Stimulated activated CD8-positive, alpha-beta memory T cell treated with anti-CD3 and anti-CD28 coated beads, Interleukin-15, amount 100 ng/mL, for 1 hour (primary cell): ENCODE data around the gene BTBD9.

Experiments
- DNase-seq: peaks from one replicate; pipeline ENCODE4 v3.0.0-alpha.2; 2020; ENCODE audit warnings: low read depth

The BTBD9 gene

DNA sequence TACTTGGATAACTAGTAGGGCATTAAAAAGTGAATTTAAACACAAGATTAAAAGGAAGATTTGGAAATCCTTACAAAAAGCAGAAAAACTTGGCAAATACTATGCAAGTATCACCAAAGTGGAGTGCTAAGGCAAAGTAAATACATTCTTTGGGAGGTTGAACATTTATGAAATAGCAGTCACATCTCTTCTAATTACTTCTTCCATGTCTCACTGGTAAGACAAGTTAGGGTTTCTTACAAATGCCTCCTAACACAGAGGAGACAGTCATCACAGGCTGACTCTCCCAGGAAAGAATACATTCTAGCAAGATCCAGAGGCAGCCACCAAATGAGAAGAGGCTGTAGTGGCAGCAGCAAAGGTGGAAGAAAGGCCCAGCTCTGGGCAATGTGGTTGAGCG, 298.2 kb downstream of the BTBD9 start:
- DNase-seq: no peak

GRCh38 chr6:38339914-38340313, 299.8 kb downstream of the BTBD9 start:
- no peak for DNase-seq

DNA sequence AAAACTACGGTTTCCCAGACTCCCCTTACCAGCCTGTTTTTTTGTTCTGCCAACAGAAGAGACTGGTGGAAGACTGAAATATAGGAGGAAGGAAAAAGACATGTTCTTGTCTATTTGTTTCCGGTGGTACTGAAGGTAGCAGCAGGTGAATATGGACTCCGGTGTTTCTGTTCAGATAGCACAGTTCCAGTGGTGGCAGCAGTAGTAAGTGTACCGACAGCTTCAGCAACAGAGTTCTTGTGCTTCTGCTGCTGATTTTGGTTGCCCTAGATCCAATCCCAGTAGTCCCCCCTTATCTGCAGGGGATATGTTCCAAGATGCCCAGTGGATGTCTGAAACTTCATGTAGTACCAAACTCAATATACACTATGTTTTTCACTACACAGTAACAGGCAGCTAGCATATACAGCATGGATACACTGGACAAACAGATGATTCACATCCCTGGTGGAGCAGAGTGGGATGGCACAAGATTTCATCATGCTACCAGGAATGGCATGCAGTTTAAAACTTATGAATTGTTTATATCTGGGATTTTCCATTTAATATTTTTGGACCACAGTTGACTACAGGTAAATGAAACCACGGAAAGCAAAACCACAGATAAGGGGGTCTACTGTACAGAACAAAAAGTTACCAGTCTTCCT, 301.8 kb downstream of the BTBD9 start:
- no peak for DNase-seq

DNA sequence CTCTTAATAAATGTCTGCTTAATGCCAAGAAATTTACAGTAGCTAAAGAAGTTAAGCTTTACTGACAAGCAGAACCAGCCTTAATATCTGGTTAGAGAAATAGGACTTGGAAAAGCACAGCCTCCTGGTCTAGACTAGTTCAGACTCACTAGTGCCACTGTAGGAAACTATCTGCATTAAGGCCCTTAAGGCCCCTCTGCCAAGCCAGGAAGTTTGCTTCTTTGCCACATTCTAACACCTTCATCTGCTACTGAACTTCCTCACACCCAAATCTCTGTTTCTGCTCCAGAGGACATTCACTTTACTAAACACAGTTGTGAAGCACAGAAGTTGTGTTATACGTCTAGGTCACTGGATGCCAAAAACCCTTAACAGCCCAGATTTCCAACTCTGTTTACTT, 302.8 kb downstream of the BTBD9 start:
- DNase-seq: no peak

- no peak for DNase-seq
Measured at GRCh38 chr6:38326837-38327236, 312.9 kb downstream of the BTBD9 start.

DNA sequence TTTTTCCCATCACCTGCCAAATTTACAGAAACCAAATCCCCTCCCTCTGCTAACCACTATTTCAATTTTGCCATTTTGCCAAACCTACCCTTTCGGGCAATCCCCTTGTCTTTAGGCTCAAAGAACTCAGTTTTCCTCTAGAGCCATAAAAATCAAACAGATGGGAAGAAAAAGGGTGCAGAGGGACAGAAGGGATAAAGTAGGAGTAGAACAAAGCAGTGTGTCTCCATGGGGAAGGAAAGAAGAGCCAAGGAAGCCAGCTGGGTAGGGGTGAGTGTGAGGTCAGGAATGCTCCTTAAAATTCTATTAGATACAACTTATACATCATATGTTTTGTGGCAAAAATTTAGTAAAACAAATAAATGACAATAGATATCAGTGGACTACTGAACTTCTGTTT, 316.5 kb downstream of the BTBD9 start:
- DNase-seq: no peak

- no peak for DNase-seq
Measured at GRCh38 chr6:38322138-38322537, 317.6 kb downstream of the BTBD9 start.

DNA sequence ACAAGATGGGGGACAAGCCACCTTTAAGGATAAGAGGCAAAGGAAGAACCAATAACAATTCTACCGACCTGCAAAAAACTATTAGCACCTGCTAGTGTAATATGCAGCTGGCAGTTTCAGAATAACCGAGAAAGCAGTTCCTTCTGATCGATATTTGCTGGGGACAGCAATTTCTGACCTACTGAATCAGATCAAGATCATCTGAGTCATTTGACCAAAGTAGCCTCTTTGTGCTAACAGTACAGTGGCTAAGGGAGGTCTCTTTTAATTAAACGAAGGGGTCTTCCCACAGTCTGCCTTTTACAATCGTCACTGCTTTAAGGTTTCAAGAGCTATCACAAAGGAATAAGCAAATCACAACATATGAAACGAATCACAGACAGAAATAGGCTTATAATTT, 318.9 kb downstream of the BTBD9 start:
- no peak for DNase-seq

GRCh38 chr6:38320358-38320757, 319.4 kb downstream of the BTBD9 start:
- no peak for DNase-seq

- DNase-seq: no peak
Measured at GRCh38 chr6:38319256-38320212, 320.2 kb downstream of the BTBD9 start.

DNA sequence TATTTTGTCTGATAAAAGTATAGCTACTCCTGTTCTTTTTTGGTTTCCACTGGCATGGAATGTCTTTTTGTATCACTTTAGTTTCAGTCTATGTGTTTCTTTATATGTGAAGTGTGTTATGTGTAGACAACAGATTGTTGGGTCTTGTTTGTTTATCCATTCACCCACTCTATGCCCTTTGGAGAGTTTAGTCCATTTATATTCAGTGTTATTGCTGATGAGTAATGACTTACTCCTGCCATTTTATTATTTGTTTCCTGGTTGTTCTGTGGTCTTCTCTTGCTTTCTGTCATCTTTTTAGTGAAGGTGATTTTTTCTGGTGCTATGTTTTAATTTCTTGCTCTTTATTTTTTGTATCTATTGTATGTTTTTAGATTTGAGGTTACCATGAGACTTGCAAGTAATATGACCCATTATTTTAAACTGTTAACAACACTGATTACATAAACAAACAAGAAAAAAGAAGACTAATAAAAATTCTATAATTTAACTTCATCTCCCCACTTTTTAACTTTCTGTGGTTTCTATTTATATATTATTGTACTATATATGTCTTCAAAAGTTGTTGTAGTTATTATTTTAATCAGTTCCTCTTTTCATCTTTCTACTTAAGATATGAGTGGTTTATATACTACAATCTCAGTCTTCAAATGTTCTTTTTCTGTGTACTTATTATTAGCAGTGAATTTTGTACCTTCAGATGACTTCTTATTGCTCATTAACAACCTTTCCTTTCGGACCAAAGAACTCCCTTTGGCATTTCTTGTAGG, 323.4 kb downstream of the BTBD9 start:
- DNase-seq: no peak

GRCh38 chr6:38311201-38311600, 328.5 kb downstream of the BTBD9 start:
- no peak for DNase-seq

DNA sequence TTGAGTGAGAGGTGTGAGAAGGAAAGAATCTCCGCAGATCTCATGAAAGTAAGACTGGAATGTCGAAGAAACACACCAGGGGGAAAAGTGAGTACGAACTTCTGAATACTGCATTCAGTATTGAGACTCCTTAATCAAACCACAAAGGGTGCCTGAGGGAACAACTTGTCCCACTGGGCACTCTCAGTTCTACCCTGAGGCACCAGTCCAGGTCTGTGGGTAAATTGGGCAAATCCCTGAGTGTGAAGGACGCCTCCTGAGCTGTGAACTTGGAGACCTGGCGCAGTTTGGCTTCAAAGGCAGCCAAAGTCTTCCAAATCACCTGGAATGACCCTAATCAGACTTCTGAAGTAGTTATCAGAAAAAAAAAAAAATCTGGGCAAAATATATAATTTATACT, 329.7 kb downstream of the BTBD9 start:
- no peak for DNase-seq

- DNase-seq: no peak
Measured at GRCh38 chr6:38307740-38308139, 332.0 kb downstream of the BTBD9 start.

DNA sequence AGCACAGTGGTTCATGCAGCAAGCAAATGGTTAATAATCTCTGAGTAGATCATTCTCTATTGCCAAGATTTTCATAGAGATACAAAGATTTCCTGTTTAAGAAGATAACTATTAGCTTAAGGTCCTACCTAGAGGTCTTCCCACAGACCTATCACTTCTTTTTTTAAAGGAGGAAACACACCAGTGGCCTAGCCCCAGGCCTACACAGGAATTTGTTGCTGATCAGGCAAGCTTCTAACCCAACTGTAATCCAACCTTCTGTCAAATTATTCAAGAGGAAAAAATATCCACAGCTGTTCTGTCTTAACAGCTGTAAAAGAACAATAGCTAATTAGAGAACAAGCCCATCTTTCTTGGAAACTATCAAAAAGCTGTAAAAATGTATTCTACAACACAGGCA, 332.8 kb downstream of the BTBD9 start:
- no peak for DNase-seq

DNA sequence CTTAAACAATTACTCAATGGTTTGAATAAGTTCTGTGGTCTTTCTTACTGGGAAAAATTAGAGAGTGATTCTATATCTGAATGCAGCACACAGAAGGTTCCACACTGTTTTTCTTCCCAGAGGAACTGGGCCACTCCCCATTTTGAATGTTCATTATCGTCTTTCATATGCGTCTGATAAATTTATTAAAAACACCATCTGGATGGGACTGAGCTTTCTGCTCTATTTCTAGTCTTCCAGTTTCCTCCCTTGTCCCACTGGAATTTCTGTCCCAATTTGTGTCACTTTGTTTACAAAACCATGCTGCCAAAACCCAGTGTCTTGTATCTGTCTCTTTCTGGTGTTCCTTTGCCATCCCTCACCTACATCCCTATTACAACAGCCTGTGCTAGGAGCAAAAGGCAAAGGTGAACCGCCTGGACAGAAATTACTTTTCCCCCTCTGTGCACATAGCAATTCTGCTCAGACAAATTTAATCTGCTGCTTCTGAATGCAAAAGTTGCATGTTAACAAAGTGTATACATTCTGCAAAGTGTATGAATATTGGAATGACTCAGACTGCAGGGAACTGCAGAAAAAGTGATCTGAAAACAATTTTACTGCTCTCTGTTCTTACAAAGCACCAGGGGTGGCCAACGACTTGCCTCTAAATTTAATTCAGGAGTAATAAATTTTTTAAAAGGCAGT, 333.6 kb downstream of the BTBD9 start:
- DNase-seq: no peak

GRCh38 chr6:38302838-38303237, 336.9 kb downstream of the BTBD9 start:
- DNase-seq: no peak

DNA sequence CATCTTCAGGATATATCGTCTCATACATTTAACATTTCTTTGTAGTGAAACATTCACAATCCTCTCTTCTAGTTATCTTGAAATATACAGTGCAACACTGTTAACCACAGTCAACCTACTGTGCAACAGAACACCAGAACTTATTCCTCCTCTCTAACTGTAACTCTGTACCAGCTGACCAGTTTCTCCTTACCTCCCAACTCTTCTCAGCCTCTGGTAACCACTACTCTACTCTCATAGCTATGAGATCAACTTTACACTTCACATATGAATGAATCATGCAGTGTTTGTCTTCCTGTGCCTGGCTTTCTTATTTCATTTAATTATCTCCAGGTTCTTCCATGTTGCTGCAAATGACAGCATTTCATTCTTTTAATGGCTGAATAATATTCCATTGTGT, 337.6 kb downstream of the BTBD9 start:
- no peak for DNase-seq

GRCh38 chr6:38290133-38290799, 349.5 kb downstream of the BTBD9 start:
- DNase-seq: no peak

GRCh38 chr6:38287487-38287886, 352.2 kb downstream of the BTBD9 start:
- no peak for DNase-seq

DNA sequence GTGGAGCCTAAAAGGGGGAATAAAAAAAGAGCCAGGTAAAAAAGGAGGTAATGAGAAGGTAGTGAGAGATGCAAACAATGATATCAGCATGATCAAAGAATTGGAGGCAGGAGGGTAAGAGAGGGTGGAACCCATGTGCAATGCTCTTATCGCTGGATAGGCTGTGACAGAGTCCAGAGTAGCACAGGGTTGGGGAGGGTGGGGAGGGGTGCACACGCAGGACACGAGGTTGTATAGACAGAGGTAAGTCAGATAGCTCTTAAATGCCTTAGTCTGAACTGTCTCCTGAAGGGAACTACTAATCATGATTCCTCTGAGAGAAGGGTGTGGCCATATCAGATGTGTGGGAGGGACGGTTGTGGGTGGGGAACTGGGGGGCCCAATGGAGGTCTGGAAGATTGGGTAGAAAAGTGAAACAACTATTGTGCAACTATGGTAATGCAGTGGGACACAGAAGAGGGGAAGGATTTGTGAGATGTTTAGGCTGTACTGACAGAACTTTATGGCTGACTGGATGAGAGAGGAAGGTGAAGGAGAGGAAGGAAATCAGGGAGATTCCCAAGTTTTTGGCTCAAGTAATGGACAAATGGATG, 354.8 kb downstream of the BTBD9 start:
- no peak for DNase-seq
